Activated CD8-positive, alpha-beta T cell treated with anti-CD3 and anti-CD28 coated beads for 36 hours (primary cell): ENCODE results near the gene ITPRIPL1. TPM values are rescaled to one million over a fixed set of nuclear protein-coding genes. Genes with fewer than 3 reads are reported as not detected.
A peak's percentile ranks its signal among the peaks of the same experiment; 100 is the strongest.

Source experiments
- ATAC-seq: fragments of 200-7000 bp; cut with Tn5 transposase; one replicate; pipeline ENCODE4 v1.10.0; 2021; ENCODE audit warnings: mild to moderate bottlenecking, moderate library complexity
- CTCF ChIA-PET: fragments of 350-600 bp; sonication (Branson Sonifier 250); formaldehyde crosslinking; loops from one replicate; lab custom pipeline; 2021; ENCODE audit warnings: antibody characterized with exemption; lab: Charles Lee
- POLR2A ChIA-PET: fragments of 350-600 bp; sonication (Branson Sonifier 250); formaldehyde crosslinking; loops from one replicate; lab custom pipeline; 2021; ENCODE audit warnings: antibody characterized with exemption; lab: Charles Lee
- DNase-seq: peaks from one replicate; pipeline ENCODE4 v3.0.0-alpha.2; 2020
- H3K27ac Mint-ChIP-seq: one replicate; pipeline ENCODE4 v1.8.0; 2021; ENCODE audit warnings: mild to moderate bottlenecking, mixed read lengths
- H3K27me3 Mint-ChIP-seq: one replicate; pipeline ENCODE4 v1.8.0; 2021; ENCODE audit warnings: mixed read lengths
- H3K36me3 Mint-ChIP-seq: one replicate; pipeline ENCODE4 v1.8.0; 2021; ENCODE audit warnings: low read depth, mixed read lengths
- H3K4me1 Mint-ChIP-seq: one replicate; pipeline ENCODE4 v1.8.0; 2021; ENCODE audit warnings: low read depth, mixed read lengths
- H3K4me3 Mint-ChIP-seq: one replicate; pipeline ENCODE4 v1.8.0; 2021; ENCODE audit warnings: mild to moderate bottlenecking, moderate library complexity, mixed read lengths
- H3K9me3 Mint-ChIP-seq: one replicate; pipeline ENCODE4 v1.8.0; 2021; ENCODE audit warnings: mixed read lengths
- CTCF ChIP-seq: fragments of 200-600 bp; IDR thresholded peaks from one replicate; pipeline ENCODE4 v1.8.0; 2022; ENCODE audit warnings: antibody characterized with exemption, mild to moderate bottlenecking
- intact Hi-C: fragments of 100-400 bp; cut with micrococcal nuclease; formaldehyde crosslinking; loops from one replicate; pipeline ENCODE4 v1.10.0; 2022
- total RNA-seq, 2 experiments: library from RNA; stranded (reverse); gene quantifications; one replicate each; pipeline ENCODE4 v1.2.3, GENCODE V29; 2021

ITPRIPL1 gene
- total RNA-seq, 2 experiments from 2014 or later, result 28.2 to 32.6 TPM

DNA sequence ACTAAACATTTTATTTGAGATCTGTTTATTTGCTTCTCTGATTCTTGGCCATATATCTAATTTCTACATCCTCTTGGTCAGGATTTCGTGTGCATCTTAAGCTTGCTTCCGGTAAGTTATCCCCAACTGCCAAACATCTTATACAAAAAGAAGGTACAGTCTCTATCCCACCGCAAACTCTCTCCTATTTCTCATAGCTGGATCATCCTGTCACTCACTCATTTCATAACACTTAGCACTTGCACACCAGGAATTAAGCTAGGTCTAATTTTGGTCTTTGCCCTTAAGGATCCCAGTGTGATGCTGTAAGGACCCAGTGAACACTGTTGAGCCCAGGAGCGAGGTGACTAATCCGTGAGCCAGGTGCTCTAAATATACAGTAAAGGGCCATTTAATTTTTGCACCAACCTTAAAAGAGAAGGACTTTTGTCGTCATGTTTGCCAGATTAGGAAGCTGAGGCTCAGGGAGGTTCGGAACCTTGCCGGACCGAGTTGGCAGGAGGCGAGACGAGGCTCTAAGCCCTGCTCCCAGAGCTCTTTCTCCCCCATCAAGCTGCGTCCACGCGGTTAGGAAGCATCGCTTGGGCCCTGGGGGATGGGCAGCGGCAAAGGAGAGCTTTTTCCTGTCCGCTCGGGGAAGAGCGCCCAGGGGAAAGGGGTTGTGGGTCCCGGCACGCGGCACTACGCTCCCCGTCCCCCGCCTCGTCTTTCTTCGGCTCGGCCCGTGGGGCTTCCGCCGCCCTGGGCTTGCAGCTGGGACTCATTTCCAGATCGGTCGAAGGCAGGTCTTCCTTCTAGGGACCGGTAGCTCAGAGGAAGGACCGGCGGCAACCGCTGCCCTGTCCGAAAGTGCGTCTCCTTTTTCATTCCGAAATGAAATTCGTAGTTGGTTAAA, 4.1 kb upstream of the ITPRIPL1 start:
- CTCF ChIA-PET, result interaction anchor here (0.7 to 3.5 kb wide), 15 partner anchors 10 to 442 kb away, joined by 3 to 19 read pairs (median 4); partner anchors contain the start of genes CIAO1, NCAPH and SNRNP200
- peak overlapping the region; percentile 76 for H3K4me3 Mint-ChIP-seq
- no peaks in the 10 kb centered on the region for H3K9me3 Mint-ChIP-seq
- peaks cover 16% of the 10 kb centered on the region for H3K36me3 Mint-ChIP-seq
- ATAC-seq (peak; percentile 13), DNase-seq (peak; percentile 53)
- no peak for TF ChIP-seq CTCF
- POLR2A ChIA-PET, result interaction anchor here (0.6 to 12.3 kb wide), 15 partner anchors 10 to 227 kb away, joined by 3 to 119 read pairs (median 4); partner anchors contain the start of genes CIAO1, DUSP2, NCAPH and SNRNP200
- peaks cover 53% of the 10 kb centered on the region for H3K4me1 Mint-ChIP-seq
- peak overlapping the region; percentile 54 for H3K27ac Mint-ChIP-seq
- intact Hi-C loops, result loop anchor here (10.0 kb wide), 2 partner anchors 176 to 214 kb away; partner anchors contain the start of genes ARID5A and DUSP2
- H3K27me3 Mint-ChIP-seq, result no peaks in the 10 kb centered on the region

DNA sequence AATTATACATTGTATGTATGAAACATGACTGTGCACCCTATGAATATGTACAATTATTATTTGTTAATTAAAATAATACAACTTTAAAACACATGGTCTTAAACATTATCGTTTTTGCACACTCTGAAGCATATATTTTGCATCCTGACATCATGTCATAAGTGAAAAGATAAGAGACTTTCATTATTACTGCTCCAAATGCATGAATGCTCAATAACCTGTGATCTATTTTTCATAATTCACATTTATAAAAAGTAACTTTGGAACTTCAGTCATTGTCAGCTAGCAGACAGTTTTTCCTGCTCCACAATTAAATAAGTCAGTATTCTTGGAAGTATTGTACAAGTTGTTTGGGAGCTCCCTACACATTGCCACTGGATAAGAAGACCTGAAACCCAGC, 1.3 kb upstream of the ITPRIPL1 start:
- ATAC-seq, result no peak
- Mint-ChIP-seq H3K4me3 (peak overlapping the region; percentile 90), H3K27me3 (no peaks in the 10 kb centered on the region), H3K4me1 (peaks cover 56% of the 10 kb centered on the region), H3K36me3 (peaks cover 37% of the 10 kb centered on the region), H3K9me3 (no peaks in the 10 kb centered on the region), H3K27ac (peak overlapping the region; percentile 12)
- CTCF ChIA-PET, result interaction anchor here (1.0 to 1.6 kb wide), 5 partner anchors 10 to 186 kb away, joined by 3 to 5 read pairs (median 4); no protein-coding TSS in a partner anchor
- TF ChIP-seq CTCF, result no peak
- no peak for DNase-seq
- POLR2A ChIA-PET, result interaction anchor here (0.6 to 12.3 kb wide), 6 partner anchors 10 to 213 kb away, joined by 3 to 119 read pairs (median 4); partner anchors contain the start of genes ARID5A, NCAPH and SNRNP200
- intact Hi-C loops, result loop anchor here (10.0 kb wide), 2 partner anchors 179 to 211 kb away; partner anchors contain the start of genes ARID5A and DUSP2

DNA sequence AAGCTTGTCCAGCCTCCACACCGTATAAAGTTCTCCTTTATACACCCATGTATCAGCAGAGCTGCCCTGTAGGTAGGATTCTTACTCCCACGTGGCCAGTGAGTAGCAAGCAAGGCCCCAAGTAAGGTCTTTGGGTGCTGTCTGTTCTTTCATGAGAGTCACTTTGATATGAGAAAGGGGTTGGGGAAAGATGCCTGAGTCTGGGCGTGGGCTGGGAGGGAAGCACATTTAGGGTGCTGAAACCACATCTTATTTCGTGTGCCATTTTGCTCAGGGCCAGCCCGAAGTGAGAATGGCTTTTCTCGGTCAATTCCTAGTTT, 436 bp upstream of the ITPRIPL1 start:
- DNase-seq (peak; percentile 69), ATAC-seq (peak; percentile 9)
- no peak for TF ChIP-seq CTCF
- Mint-ChIP-seq H3K36me3 (peaks cover 42% of the 10 kb centered on the region), H3K27me3 (no peaks in the 10 kb centered on the region), H3K9me3 (no peaks in the 10 kb centered on the region), H3K27ac (peak overlapping the region; percentile 96), H3K4me3 (peak overlapping the region; percentile 90), H3K4me1 (peaks cover 50% of the 10 kb centered on the region)
- intact Hi-C loops, result loop anchor here (10.0 kb wide), 2 partner anchors 180 to 210 kb away; partner anchors contain the start of genes ARID5A and DUSP2
- CTCF ChIA-PET, result interaction anchor here (1.0 to 1.6 kb wide), 5 partner anchors 10 to 185 kb away, joined by 3 to 12 read pairs (median 5); partner anchors contain the start of gene NCAPH
- POLR2A ChIA-PET, result interaction anchor here (0.6 to 12.3 kb wide), 9 partner anchors 9 to 212 kb away, joined by 3 to 119 read pairs (median 3); partner anchors contain the start of genes ARID5A, NCAPH and SNRNP200

- ATAC-seq (peak; percentile 51), DNase-seq (peak; percentile 63)
- Mint-ChIP-seq H3K9me3 (no peaks in the 10 kb centered on the region), H3K27ac (peak overlapping the region; percentile 89), H3K4me1 (peaks cover 43% of the 10 kb centered on the region), H3K4me3 (peak overlapping the region; percentile 90), H3K27me3 (no peaks in the 10 kb centered on the region), H3K36me3 (peaks cover 43% of the 10 kb centered on the region)
- intact Hi-C loops, result loop anchor here (10.0 kb wide), 2 partner anchors 181 to 209 kb away; partner anchors contain the start of genes ARID5A and DUSP2
- ChIA-PET CTCF (interaction anchor here (0.8 to 1.2 kb wide), 2 partner anchors 9 to 170 kb away, joined by 3 to 12 read pairs; partner anchors contain the start of gene NCAPH), POLR2A (interaction anchor here (0.9 to 12.3 kb wide), 12 partner anchors 8 to 312 kb away, joined by 3 to 119 read pairs (median 4); partner anchors contain the start of genes KANSL3, NCAPH and SNRNP200)
- no peak for TF ChIP-seq CTCF
Measured at GRCh38 chr2:96325884-96326255, 753 bp downstream of the ITPRIPL1 start.
